Left lung (tissue), 10 donors: ENCODE data around the gene CHD5. TPM values are rescaled to one million over a fixed set of nuclear protein-coding genes. Genes with fewer than 3 reads are reported as not detected.

Experiments
- ATAC-seq: fragments of 200-7000 bp; cut with Tn5 transposase; one replicate; pipeline ENCODE4 v1.9.1; 2020; ENCODE audit warnings: moderate library complexity
- DNase-seq, 4 donors: peaks; one replicate each; pipeline ENCODE4 v3.0.0-alpha.2; 2013 to 2020
- H3K27ac ChIP-seq, 2 donors: fragments of 200-600 bp; sonication (generic) in 1 of 2; one replicate each; pipeline versions ENCODE4 v1.5.0 to v1.8.0; 2020 to 2021
- H3K27me3 ChIP-seq, 2 donors: fragments of 200-600 bp; sonication (generic) in 1 of 2; one replicate each; pipeline versions ENCODE4 v1.5.0 to v1.8.0; 2020 to 2021
- H3K36me3 ChIP-seq, 2 donors: fragments of 200-600 bp; sonication (generic) in 1 of 2; one replicate each; pipeline versions ENCODE4 v1.5.0 to v1.8.0; 2020 to 2021
- H3K4me1 ChIP-seq, 2 donors: fragments of 200-600 bp; one replicate each; pipeline ENCODE4 v1.8.0; 2021
- H3K4me3 ChIP-seq, 2 donors: fragments of 200-600 bp; sonication (generic) in 1 of 2; one replicate each; pipeline versions ENCODE4 v1.5.0 to v1.8.0; 2020 to 2021; ENCODE audit warnings: mild to moderate bottlenecking in 1 of 2
- H3K9me3 ChIP-seq, 2 donors: fragments of 200-600 bp; sonication (generic) in 1 of 2; one replicate each; pipeline versions ENCODE4 v1.5.0 to v1.8.0; 2020 to 2021
- CTCF ChIP-seq, 2 donors: fragments of 200-600 bp; sonication (generic) in 1 of 2; IDR thresholded peaks; one replicate each; pipeline versions ENCODE4 v1.5.0 to v1.8.0; 2021; ENCODE audit warnings: antibody characterized with exemption in 2 of 2
- intact Hi-C, 2 donors: fragments of 100-400 bp; cut with DNase I; formaldehyde crosslinking; loops; one replicate each; pipeline versions ENCODE4 v1.11.2 to v1.14.2; 2022
- polyA plus RNA-seq, 6 donors: library from polyadenylated mRNA; unstranded; fragments of 120-200 nt; gene quantifications; one replicate each; pipeline ENCODE4 v1.2.1, GENCODE V29; 2013; ENCODE audit not compliant: insufficient read length in 6 of 6
- total RNA-seq, 2 donors: library from RNA; stranded (reverse); fragmentation: NEBNext Ultra II Directional; extraction: Animal tissue kit (Norgen Biotek cat#: 25700); gene quantifications; one replicate each; pipeline ENCODE4 v1.2.1, GENCODE V29; 2021
- donor health status: DM: no; HTN: yes; CAD: no.
- donor health status: DM: no; HTN: no; CAD: no.

The CHD5 gene
- total and polyA plus RNA-seq, 8 donors, result 0.03 to 0.36 (median 0.13) TPM

- Histone ChIP-seq H3K27me3 (peaks cover 0 to 10% of the 10 kb centered on the region in 2 donors), H3K4me3 (no peak overlapping the region), H3K27ac (no peak overlapping the region), H3K4me1 (no peaks in the 10 kb centered on the region), H3K9me3 (no peaks in the 10 kb centered on the region), H3K36me3 (peaks cover 0 to 93% of the 10 kb centered on the region in 2 donors)
- ATAC-seq (no peak), DNase-seq (peak in 1 of 4 donors; percentile 62)
- TF ChIP-seq CTCF (IDR thresholded peaks at IDR 0.05), result no peak
- intact Hi-C loops, result no loop called here
Observed at GRCh38 chr1:6094801-6095505, 85.2 kb downstream of the CHD5 start.

GRCh38 chr1:6094246-6094645, 85.9 kb downstream of the CHD5 start:
- no peaks in the 10 kb centered on the region for H3K9me3 ChIP-seq
- H3K36me3 ChIP-seq, result peaks cover 0 to 96% of the 10 kb centered on the region in 2 donors
- intact Hi-C loops, result no loop called here
- TF ChIP-seq CTCF (IDR thresholded peaks at IDR 0.05), result no peak
- ATAC-seq, result no peak
- H3K4me1 ChIP-seq, result no peaks in the 10 kb centered on the region
- H3K27me3 ChIP-seq, result peaks cover 0 to 3% of the 10 kb centered on the region in 2 donors
- H3K4me3 ChIP-seq, result no peak overlapping the region
- H3K27ac ChIP-seq, result no peak overlapping the region
- peak in 1 of 4 donors; percentile 76 for DNase-seq

GRCh38 chr1:6093611-6094010, 86.5 kb downstream of the CHD5 start:
- peak in 1 of 4 donors; percentile 39 for DNase-seq
- H3K9me3 ChIP-seq, result no peaks in the 10 kb centered on the region
- intact Hi-C loops, result no loop called here
- H3K27ac ChIP-seq, result no peak overlapping the region
- TF ChIP-seq CTCF (IDR thresholded peaks at IDR 0.05), result no peak
- no peak overlapping the region for H3K4me3 ChIP-seq
- no peaks in the 10 kb centered on the region for H3K4me1 ChIP-seq
- peaks cover 0 to 96% of the 10 kb centered on the region in 2 donors for H3K36me3 ChIP-seq
- ATAC-seq, result no peak
- no peaks in the 10 kb centered on the region for H3K27me3 ChIP-seq

GRCh38 chr1:6093071-6093470, 87.0 kb downstream of the CHD5 start:
- DNase-seq (no peak), ATAC-seq (no peak)
- Histone ChIP-seq H3K4me3 (no peak overlapping the region), H3K4me1 (no peaks in the 10 kb centered on the region), H3K9me3 (no peaks in the 10 kb centered on the region), H3K36me3 (peaks cover 0 to 96% of the 10 kb centered on the region in 2 donors), H3K27me3 (no peaks in the 10 kb centered on the region), H3K27ac (no peak overlapping the region)
- intact Hi-C loops, result no loop called here
- no peak for TF ChIP-seq CTCF (IDR thresholded peaks at IDR 0.05)

- peak in 1 of 4 donors; percentile 75 for DNase-seq
- H3K9me3 ChIP-seq, result no peaks in the 10 kb centered on the region
- no peaks in the 10 kb centered on the region for H3K4me1 ChIP-seq
- peaks cover 0 to 88% of the 10 kb centered on the region in 2 donors for H3K36me3 ChIP-seq
- no peaks in the 10 kb centered on the region for H3K27me3 ChIP-seq
- TF ChIP-seq CTCF (IDR thresholded peaks at IDR 0.05), result no peak
- intact Hi-C loops, result no loop called here
- no peak overlapping the region for H3K27ac ChIP-seq
- ATAC-seq, result no peak
- H3K4me3 ChIP-seq, result no peak overlapping the region
Observed at GRCh38 chr1:6092211-6092610, 87.9 kb downstream of the CHD5 start.
